ENCODE data around the gene DNAJB6.

The DNAJB6 gene

GRCh38 chr7:157432957-157433576 lies 96.3 kb downstream of the DNAJB6 start:
- TF ChIP-seq GATA2 (IDR thresholded peaks at IDR 0.05; ENCODE audit: low read depth, low read length) (no peak), GATA3 (IDR thresholded peaks at IDR 0.05; ENCODE audit: low read depth, low read length) (no peak)

DNA sequence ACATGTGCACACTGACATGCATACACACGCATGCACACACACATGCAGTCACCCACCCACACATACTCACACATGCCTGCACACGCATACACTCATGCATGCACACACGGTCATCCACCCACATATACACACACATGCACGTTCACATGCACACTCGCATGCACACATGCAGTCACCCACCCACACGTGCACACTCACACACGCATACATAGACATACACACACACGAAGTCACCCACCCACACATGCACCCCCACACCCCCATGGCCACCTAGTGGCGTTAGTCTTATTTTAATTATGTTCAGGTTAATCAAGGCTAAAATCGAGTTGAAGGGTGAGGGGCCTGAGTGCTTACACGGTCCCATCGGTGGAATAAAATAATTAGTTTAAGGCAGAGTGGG lies 96.8 kb downstream of the DNAJB6 start:
- TF ChIP-seq GATA3 (IDR thresholded peaks at IDR 0.05; ENCODE audit: low read depth, low read length) (no peak), GATA2 (IDR thresholded peaks at IDR 0.05; ENCODE audit: low read depth, low read length) (no peak)

DNA sequence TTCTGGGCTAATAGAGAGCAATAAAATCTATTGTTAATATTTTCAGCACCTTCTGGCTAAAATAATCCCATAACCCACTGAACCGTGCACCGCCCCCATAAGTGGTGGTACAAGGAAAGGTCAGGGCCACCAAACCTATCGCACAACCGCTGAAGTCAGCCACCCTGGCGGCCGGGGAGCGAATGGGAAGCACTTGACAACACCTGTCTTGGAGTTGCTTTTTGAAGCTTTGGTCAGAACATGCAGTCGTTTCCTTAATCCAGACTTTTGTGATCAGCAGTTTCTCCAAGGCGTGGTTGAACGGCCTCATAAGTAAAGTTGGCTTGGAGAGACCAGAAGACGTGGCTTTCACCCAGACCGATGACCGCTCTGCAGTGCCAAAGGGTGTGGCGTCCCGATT lies 97.4 kb downstream of the DNAJB6 start:
- TF ChIP-seq GATA3 (IDR thresholded peaks at IDR 0.05; ENCODE audit: low read depth, low read length) (no peak), GATA2 (IDR thresholded peaks at IDR 0.05; ENCODE audit: low read depth, low read length) (no peak)

- TF ChIP-seq GATA2 (IDR thresholded peaks at IDR 0.05; ENCODE audit: low read depth, low read length) (no peak), GATA3 (IDR thresholded peaks at IDR 0.05; ENCODE audit: low read depth, low read length) (no peak)
These were observed 97.9 kb downstream of the DNAJB6 start for GRCh38 chr7:157434701-157435100.

- no peak for TF ChIP-seq GATA3 (IDR thresholded peaks at IDR 0.05; ENCODE audit: low read depth, low read length)
- TF ChIP-seq GATA2 (IDR thresholded peaks at IDR 0.05; ENCODE audit: low read depth, low read length) = no peak
These were observed 99.3 kb downstream of the DNAJB6 start for GRCh38 chr7:157436076-157436475.

GRCh38 chr7:157436763-157437480 lies 100.1 kb downstream of the DNAJB6 start:
- TF ChIP-seq GATA2 (IDR thresholded peaks at IDR 0.05; ENCODE audit: low read depth, low read length) (no peak), GATA3 (IDR thresholded peaks at IDR 0.05; ENCODE audit: low read depth, low read length) (no peak)

- TF ChIP-seq GATA3 (IDR thresholded peaks at IDR 0.05; ENCODE audit: low read depth, low read length) = no peak
- TF ChIP-seq GATA2 (IDR thresholded peaks at IDR 0.05; ENCODE audit: low read depth, low read length) = no peak
These were observed 100.8 kb downstream of the DNAJB6 start for GRCh38 chr7:157437519-157438061.

GRCh38 chr7:157438121-157439025 lies 101.6 kb downstream of the DNAJB6 start:
- TF ChIP-seq GATA3 (IDR thresholded peaks at IDR 0.05; ENCODE audit: low read depth, low read length) (no peak), GATA2 (IDR thresholded peaks at IDR 0.05; ENCODE audit: low read depth, low read length) (no peak)

DNA sequence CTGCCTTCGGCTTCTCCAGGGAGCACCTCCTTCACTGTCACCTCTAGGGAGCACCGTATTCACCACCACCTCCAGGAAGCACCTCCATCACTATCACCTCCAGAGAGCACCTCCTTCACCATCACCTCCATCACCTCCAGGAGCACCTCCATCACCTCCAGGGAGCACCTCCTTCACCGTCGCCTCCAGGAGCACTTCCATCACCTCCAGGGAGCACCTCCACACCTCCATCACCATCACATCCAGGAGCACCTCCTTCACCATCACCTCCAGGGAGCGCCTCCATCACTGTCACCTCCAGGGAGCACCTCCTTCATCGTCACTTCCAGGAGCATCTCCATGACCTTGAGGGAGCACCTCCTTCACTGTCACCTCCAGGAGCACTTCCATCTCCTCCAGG lies 102.3 kb downstream of the DNAJB6 start:
- TF ChIP-seq GATA2 (IDR thresholded peaks at IDR 0.05; ENCODE audit: low read depth, low read length) (no peak), GATA3 (IDR thresholded peaks at IDR 0.05; ENCODE audit: low read depth, low read length) (no peak)

- TF ChIP-seq GATA2 (IDR thresholded peaks at IDR 0.05; ENCODE audit: low read depth, low read length) (no peak), GATA3 (IDR thresholded peaks at IDR 0.05; ENCODE audit: low read depth, low read length) (no peak)
These were observed 103.0 kb downstream of the DNAJB6 start for GRCh38 chr7:157439761-157440160.

- TF ChIP-seq GATA2 (IDR thresholded peaks at IDR 0.05; ENCODE audit: low read depth, low read length) (no peak), GATA3 (IDR thresholded peaks at IDR 0.05; ENCODE audit: low read depth, low read length) (no peak)
These were observed 103.7 kb downstream of the DNAJB6 start for GRCh38 chr7:157440346-157441022.

GRCh38 chr7:157441023-157441399 lies 104.2 kb downstream of the DNAJB6 start:
- TF ChIP-seq GATA2 (IDR thresholded peaks at IDR 0.05; ENCODE audit: low read depth, low read length) = no peak
- no peak for TF ChIP-seq GATA3 (IDR thresholded peaks at IDR 0.05; ENCODE audit: low read depth, low read length)

DNA sequence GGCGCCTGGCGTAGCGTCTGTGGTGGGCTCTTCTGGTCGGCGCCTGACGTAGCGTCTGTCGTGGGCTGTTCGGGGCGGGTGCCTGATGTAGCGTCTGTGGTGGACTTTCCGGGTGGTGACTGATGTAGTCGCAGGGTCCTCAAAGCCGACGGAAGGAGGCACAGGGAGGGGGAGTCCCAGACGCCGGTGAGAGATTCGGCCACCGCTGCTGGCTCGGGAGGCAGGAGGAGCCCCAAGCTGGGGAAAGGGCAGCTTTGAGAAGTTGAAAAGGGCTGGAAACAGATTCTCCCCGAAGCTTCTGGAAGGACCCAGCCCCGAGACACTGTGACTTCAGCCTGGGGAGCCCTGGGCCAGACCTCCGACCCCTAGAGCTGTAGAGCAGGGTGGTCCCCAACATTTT lies 105.7 kb downstream of the DNAJB6 start:
- no peak for TF ChIP-seq GATA3 (IDR thresholded peaks at IDR 0.05; ENCODE audit: low read depth, low read length)
- TF ChIP-seq GATA2 (IDR thresholded peaks at IDR 0.05; ENCODE audit: low read depth, low read length) = no peak
